ENCODE results near the gene SUV39H1. TPM values are rescaled to one million over a fixed set of nuclear protein-coding genes. Genes with fewer than 3 reads are reported as not detected.

SUV39H1 gene
- total and polyA plus RNA-seq, 4 donors: 3.2 to 5.8 (median 3.7) TPM

- Histone ChIP-seq H3K9me3 (ENCODE audit: control insufficient read depth in 4 of 4, low read length in 3 of 4) (peaks cover 0 to 2% (median 0%) of the 10 kb centered on the region in 4 donors), H3K9ac (ENCODE audit: low read depth in 1 of 2, low read length in 2 of 2) (peak overlapping the region; percentile 49 to 74), H3K27me3 (ENCODE audit: control insufficient read depth in 4 of 4, insufficient read depth in 4 of 4, low read length in 3 of 4) (peaks cover 0 to 2% (median 0%) of the 10 kb centered on the region in 4 donors), H3K36me3 (ENCODE audit: control insufficient read depth in 4 of 4, insufficient read depth in 3 of 4, low read depth in 1 of 4, low read length in 3 of 4) (no peaks in the 10 kb centered on the region), H3K4me3 (ENCODE audit: low read depth in 1 of 3, low read length in 3 of 3) (peak overlapping the region; percentile 51 to 69 (median 68)), H3K4me1 (ENCODE audit: control insufficient read depth in 4 of 4, insufficient read depth in 4 of 4, low read length in 3 of 4) (peaks cover 3 to 15% (median 7%) of the 10 kb centered on the region in 4 donors), H3K27ac (ENCODE audit: low read depth in 1 of 2, low read length in 2 of 2) (peak overlapping the region; percentile 86 to 91)
- no peak for TF ChIP-seq ZBTB33 (IDR thresholded peaks at IDR 0.05)
- no peak for TF ChIP-seq FOXA2 (IDR thresholded peaks at IDR 0.05)
- TF ChIP-seq RXRA (IDR thresholded peaks at IDR 0.05): no peak
- no peak for TF ChIP-seq SP1 (IDR thresholded peaks at IDR 0.05)
- no peak for TF ChIP-seq GABPA (IDR thresholded peaks at IDR 0.05 in 1 of 2, conservative IDR thresholded peaks at IDR 0.05 in 1 of 2)
- TF ChIP-seq CTCF (IDR thresholded peaks at IDR 0.05; ENCODE audit: low read depth, low read length, missing input control): no peak
- TF ChIP-seq HNF4G (IDR thresholded peaks at IDR 0.05): no peak
- no peak for TF ChIP-seq JUND (IDR thresholded peaks at IDR 0.05)
- TF ChIP-seq HNF4A (conservative IDR thresholded peaks at IDR 0.05): no peak
- no peak for TF ChIP-seq MAX (IDR thresholded peaks at IDR 0.05)
- no peak for TF ChIP-seq REST (IDR thresholded peaks at IDR 0.05)
- no peak for TF ChIP-seq RAD21 (IDR thresholded peaks at IDR 0.05)
- no peak for TF ChIP-seq FOXA1 (IDR thresholded peaks at IDR 0.05)
- DNase-seq (ENCODE audit: low spot score): no peak
- WGBS: 59% methylated on average over 7 of the region's 7 CpGs
Observed at GRCh38 chrX:48737940-48738339, 41.4 kb downstream of the SUV39H1 start.

- TF ChIP-seq REST (IDR thresholded peaks at IDR 0.05): no peak
- TF ChIP-seq NR2F2 (IDR thresholded peaks at IDR 0.05): no peak
- TF ChIP-seq HNF4G (IDR thresholded peaks at IDR 0.05): no peak
- TF ChIP-seq HNF4A (conservative IDR thresholded peaks at IDR 0.05): no peak
- TF ChIP-seq RXRA (IDR thresholded peaks at IDR 0.05): no peak
- no peak for TF ChIP-seq CTCF (IDR thresholded peaks at IDR 0.05; ENCODE audit: low read depth, low read length, missing input control)
- no peak for TF ChIP-seq JUND (IDR thresholded peaks at IDR 0.05)
- no peaks in the 10 kb centered on the region for H3K36me3 ChIP-seq (ENCODE audit: control insufficient read depth in 4 of 4, insufficient read depth in 3 of 4, low read depth in 1 of 4, low read length in 3 of 4)
- WGBS: 95% methylated on average over 8 of the region's 8 CpGs
- no peak overlapping the region for H3K9ac ChIP-seq (ENCODE audit: low read depth in 1 of 2, low read length in 2 of 2)
- no peaks in the 10 kb centered on the region for H3K27me3 ChIP-seq (ENCODE audit: control insufficient read depth in 4 of 4, insufficient read depth in 4 of 4, low read length in 3 of 4)
- H3K27ac ChIP-seq (ENCODE audit: low read depth in 1 of 2, low read length in 2 of 2): no peak overlapping the region
- DNase-seq (ENCODE audit: low spot score): no peak
- H3K4me1 ChIP-seq (ENCODE audit: control insufficient read depth in 4 of 4, insufficient read depth in 4 of 4, low read length in 3 of 4): peaks cover 3 to 8% (median 5%) of the 10 kb centered on the region in 4 donors
- H3K4me3 ChIP-seq (ENCODE audit: low read depth in 1 of 3, low read length in 3 of 3): no peak overlapping the region
- peaks cover 0 to 2% (median 0%) of the 10 kb centered on the region in 4 donors for H3K9me3 ChIP-seq (ENCODE audit: control insufficient read depth in 4 of 4, low read length in 3 of 4)
Observed at GRCh38 chrX:48741834-48742233, 45.3 kb downstream of the SUV39H1 start.
